Esophagus (tissue), 2 donors: Measurements from ENCODE around the gene CLHC1. TPM values are rescaled to one million over a fixed set of nuclear protein-coding genes. Genes with fewer than 3 reads are reported as not detected.

Experiments
- H3K27ac ChIP-seq, 2 donors: one replicate each; pipeline ENCODE4 v1.5.1; 2013; ENCODE audit warnings: low read depth in 2 of 2, mild to moderate bottlenecking in 2 of 2, inconsistent platforms in 1 of 2, low read length in 1 of 2, moderate library complexity in 1 of 2
- H3K27me3 ChIP-seq, 2 donors: one replicate each; pipeline ENCODE4 v1.6.1; 2013; ENCODE audit warnings: low read length in 2 of 2, control low read depth in 1 of 2, mild to moderate bottlenecking in 1 of 2; ENCODE audit not compliant: insufficient read depth in 2 of 2, control insufficient read depth in 1 of 2
- H3K36me3 ChIP-seq, 2 donors: one replicate each; pipeline ENCODE4 v1.6.1; 2013; ENCODE audit warnings: low read length in 1 of 2; ENCODE audit not compliant: control insufficient read depth in 2 of 2, insufficient read depth in 2 of 2
- H3K4me1 ChIP-seq, 2 donors: one replicate each; pipeline ENCODE4 v1.6.1; 2013; ENCODE audit warnings: low read length in 1 of 2; ENCODE audit not compliant: control insufficient read depth in 2 of 2, insufficient read depth in 2 of 2
- H3K4me3 ChIP-seq, 2 donors: one replicate each; pipeline ENCODE4 v1.5.1; 2013; ENCODE audit warnings: low read length in 2 of 2, mild to moderate bottlenecking in 2 of 2, low read depth in 1 of 2, moderate library complexity in 1 of 2
- H3K9me3 ChIP-seq, 2 donors: one replicate each; pipeline ENCODE4 v1.6.1; 2013; ENCODE audit warnings: mild to moderate bottlenecking in 2 of 2, low read depth in 1 of 2, low read length in 1 of 2, moderate library complexity in 1 of 2; ENCODE audit not compliant: control insufficient read depth in 2 of 2, insufficient read depth in 1 of 2
- WGBS, 2 donors: extraction: QIAGEN DNeasy Blood & Tissue Kit; methylation state at CpG; one replicate each; pipeline ENCODE4 v1.1.7; 2013; 5-methylcytosine and 5-hydroxymethylcytosine counted together
- polyA plus RNA-seq, 2 donors: library from polyadenylated mRNA; stranded (reverse); fragments of 200-250 nt; gene quantifications; one replicate each; pipeline ENCODE4 v1.2.3, GENCODE V29; 2013
- donor health status: healthy with polysubstance abuse.
- donor health status: Bipolar disorder and iron deficiency.

The CLHC1 gene
- polyA plus RNA-seq, 2 donors: 3.9 to 10.9 TPM

GRCh38 chr2:55176094-55176415, 56.0 kb downstream of the CLHC1 start:
- Histone ChIP-seq H3K9me3 (no peaks in the 10 kb centered on the region), H3K36me3 (no peaks in the 10 kb centered on the region), H3K27ac (no peak overlapping the region), H3K4me3 (no peak overlapping the region), H3K4me1 (no peaks in the 10 kb centered on the region), H3K27me3 (no peaks in the 10 kb centered on the region)
- 10 to 16% methylated on average over 1 of the region's 1 CpG for WGBS, 2 donors

- Histone ChIP-seq H3K27ac (no peak overlapping the region), H3K4me3 (no peak overlapping the region), H3K9me3 (no peaks in the 10 kb centered on the region), H3K36me3 (no peaks in the 10 kb centered on the region), H3K4me1 (peaks cover 0 to 2% of the 10 kb centered on the region in 2 donors), H3K27me3 (no peaks in the 10 kb centered on the region)
- WGBS, 2 donors: 16 to 17% methylated on average over 5 of the region's 5 CpGs
These were observed 56.6 kb downstream of the CLHC1 start for GRCh38 chr2:55175254-55176093.

- Histone ChIP-seq H3K27me3 (no peaks in the 10 kb centered on the region), H3K27ac (no peak overlapping the region), H3K4me3 (no peak overlapping the region), H3K9me3 (no peaks in the 10 kb centered on the region), H3K36me3 (no peaks in the 10 kb centered on the region), H3K4me1 (peaks cover 0 to 2% of the 10 kb centered on the region in 2 donors)
- 49 to 60% methylated on average over 2 of the region's 2 CpGs for WGBS, 2 donors
These were observed 58.5 kb downstream of the CLHC1 start for GRCh38 chr2:55173438-55174054.

GRCh38 chr2:55169915-55170314, 62.2 kb downstream of the CLHC1 start:
- H3K27ac ChIP-seq: peak overlapping the region; percentile 7 to 14
- H3K4me1 ChIP-seq: peaks cover 0 to 2% of the 10 kb centered on the region in 2 donors
- no peaks in the 10 kb centered on the region for H3K9me3 ChIP-seq
- no peak overlapping the region for H3K4me3 ChIP-seq
- H3K36me3 ChIP-seq: no peaks in the 10 kb centered on the region
- no peaks in the 10 kb centered on the region for H3K27me3 ChIP-seq
- WGBS, 2 donors: 48 to 54% methylated on average over 3 of the region's 3 CpGs

- Histone ChIP-seq H3K9me3 (no peaks in the 10 kb centered on the region), H3K4me1 (peaks cover 0 to 2% of the 10 kb centered on the region in 2 donors), H3K27ac (no peak overlapping the region), H3K27me3 (no peaks in the 10 kb centered on the region), H3K4me3 (no peak overlapping the region), H3K36me3 (no peaks in the 10 kb centered on the region)
- WGBS, 2 donors: 70 to 86% methylated on average over 1 of the region's 1 CpG
These were observed 62.7 kb downstream of the CLHC1 start for GRCh38 chr2:55169359-55169758.

GRCh38 chr2:55168221-55169154, 63.6 kb downstream of the CLHC1 start:
- WGBS, 2 donors: 25 to 29% methylated on average over 6 of the region's 6 CpGs
- H3K36me3 ChIP-seq: no peaks in the 10 kb centered on the region
- no peak overlapping the region for H3K4me3 ChIP-seq
- no peaks in the 10 kb centered on the region for H3K27me3 ChIP-seq
- peak overlapping the region in 1 of 2 donors; percentile 55 for H3K27ac ChIP-seq
- no peaks in the 10 kb centered on the region for H3K9me3 ChIP-seq
- H3K4me1 ChIP-seq: peaks cover 0 to 2% of the 10 kb centered on the region in 2 donors

GRCh38 chr2:55165626-55166025, 66.5 kb downstream of the CLHC1 start:
- 74 to 82% methylated on average over 1 of the region's 1 CpG for WGBS, 2 donors
- H3K4me3 ChIP-seq: no peak overlapping the region
- H3K36me3 ChIP-seq: no peaks in the 10 kb centered on the region
- peaks cover 0 to 5% of the 10 kb centered on the region in 2 donors for H3K4me1 ChIP-seq
- H3K27me3 ChIP-seq: no peaks in the 10 kb centered on the region
- no peak overlapping the region for H3K27ac ChIP-seq
- no peaks in the 10 kb centered on the region for H3K9me3 ChIP-seq

GRCh38 chr2:55164534-55165480, 67.3 kb downstream of the CLHC1 start:
- no peak overlapping the region for H3K27ac ChIP-seq
- H3K4me3 ChIP-seq: no peak overlapping the region

More at GRCh38 chr2:55164534-55165480, 67.3 kb downstream of the CLHC1 start:
- H3K9me3 ChIP-seq: no peaks in the 10 kb centered on the region
- H3K36me3 ChIP-seq: no peaks in the 10 kb centered on the region
- H3K4me1 ChIP-seq: peaks cover 0 to 3% of the 10 kb centered on the region in 2 donors
- WGBS, 2 donors: 79 to 83% methylated on average over 12 of the region's 12 CpGs
- H3K27me3 ChIP-seq: no peaks in the 10 kb centered on the region
